ENCODE results near the gene SLC25A18. TPM values are rescaled to one million over a fixed set of nuclear protein-coding genes. Genes with fewer than 3 reads are reported as not detected.

SLC25A18 gene
- total and polyA plus RNA-seq, 2 of the 4 experiments (the other 2 are of a cell fraction) = 0.05 TPM; not detected in 1

GRCh38 chr22:17579535-17579981 is 16.3 kb downstream of the SLC25A18 start:
- H2BK120ac ChIP-seq (ENCODE audit: low read depth, low read length) = no peak overlapping the region
- no peak overlapping the region for H2AK5ac ChIP-seq (ENCODE audit: low read depth, low read length)
- H2BK5ac ChIP-seq (ENCODE audit: low read depth, low read length, poor library complexity, severe bottlenecking) = no peak overlapping the region
- H3K27me3 ChIP-seq (ENCODE audit: control insufficient read depth, insufficient read depth, low read length) = no peaks in the 10 kb centered on the region
- H2AK9ac ChIP-seq (replicated peaks; ENCODE audit: low read depth, low read length, poor library complexity) = no peak overlapping the region
- H4K8ac ChIP-seq (ENCODE audit: low read depth in 2 of 2, low read length in 2 of 2) = no peak overlapping the region
- no peak overlapping the region for H4K91ac ChIP-seq (ENCODE audit: insufficient read depth, low read depth, low read length)
- dilution Hi-C loops (cut with HindIII; ENCODE audit: low sequenced_read_pairs, unreplicated experiment) = no loop called here
- no peak overlapping the region for H3K4ac ChIP-seq (ENCODE audit: low read depth, low read length)
- no peak overlapping the region for H3K56ac ChIP-seq (ENCODE audit: extremely low read depth, insufficient read depth, low read length)
- H3K9me1 ChIP-seq (ENCODE audit: insufficient read depth, low read length) = no peaks in the 10 kb centered on the region; the same call in 1 of the 2 replicates
- H3K4me1 ChIP-seq (ENCODE audit: control insufficient read depth, insufficient read depth, low read length) = 0 out of 2 replicates have a peak, but pooled peaks cover 2% of the 10 kb centered on the region
- intact Hi-C loops (cut with micrococcal nuclease) = loop anchor here (10.0 kb wide), 1 partner anchor 135 kb away; no protein-coding TSS in a partner anchor
- CTCF ChIA-PET = no interaction called here
- no peak overlapping the region for H3K14ac ChIP-seq (replicated peaks; ENCODE audit: low read depth, low read length)
- H3K4me2 ChIP-seq (ENCODE audit: low read depth, low read length) = no peak overlapping the region
- no peak overlapping the region for H4K5ac ChIP-seq (ENCODE audit: low read depth, low read length)
- no peak overlapping the region for H3K27ac ChIP-seq (ENCODE audit: insufficient read depth, low read length)
- no peak overlapping the region for H2AFZ ChIP-seq (replicated peaks; ENCODE audit: low read length, poor library complexity)
- POLR2A ChIA-PET (ENCODE audit: unreplicated experiment) = no interaction called here
- no peak overlapping the region for H3K23ac ChIP-seq (ENCODE audit: low read depth, low read length)
- no peak for ATAC-seq (ENCODE audit: low read depth)
- H4K20me1 ChIP-seq (ENCODE audit: insufficient read depth, low read length) = no peaks in the 10 kb centered on the region
- 89% methylated on average over 3 of the region's 14 CpGs; no CpG with 5 or more reads in 1 of the 2 experiments for WGBS, 2 experiments (ENCODE audit: extremely low coverage in 2 of 2, insufficient read length in 1 of 2)
- no TSS peak for BruUV-seq (replicated peaks)
- H3K9ac ChIP-seq (ENCODE audit: low read depth, low read length) = no peak overlapping the region
- no peak overlapping the region for H2BK20ac ChIP-seq (ENCODE audit: low read depth, low read length)
- H3K36me3 ChIP-seq (ENCODE audit: control insufficient read depth, insufficient read depth, low read length) = no peaks in the 10 kb centered on the region
- no peaks in the 10 kb centered on the region for H3K9me3 ChIP-seq (ENCODE audit: control insufficient read depth, insufficient read depth, low read length)
- DNase-seq = no peak
- H3K79me1 ChIP-seq (ENCODE audit: low read depth in 1 of 2, low read length in 2 of 2) = no peaks in the 10 kb centered on the region
- H3K18ac ChIP-seq (ENCODE audit: low read depth, low read length) = no peak overlapping the region
- TF ChIP-seq MAFK (IDR thresholded peaks at IDR 0.05; ENCODE audit: low read depth, low read length) (no peak), ELK1 (IDR thresholded peaks at IDR 0.05; ENCODE audit: borderline replicate concordance, low read depth, low read length) (no peak), MAZ (IDR thresholded peaks at IDR 0.05; ENCODE audit: borderline replicate concordance, low read depth, low read length) (no peak), POLR2A (IDR thresholded peaks at IDR 0.05; ENCODE audit: low read depth, low read length) (no peak), RAD21 (IDR thresholded peaks at IDR 0.05; ENCODE audit: low read length) (no peak), CHD1 (IDR thresholded peaks at IDR 0.05; ENCODE audit: low read depth, low read length) (no peak), SMC3 (IDR thresholded peaks at IDR 0.05; ENCODE audit: low read depth, low read length) (no peak), BHLHE40 (IDR thresholded peaks at IDR 0.05; ENCODE audit: low read depth, low read length) (no peak), CEBPB (IDR thresholded peaks at IDR 0.05; ENCODE audit: low read depth, low read length) (no peak), CTCF (conservative IDR thresholded peaks at IDR 0.05; ENCODE audit: low read depth, low read length) (no peak), NFE2L2 (IDR thresholded peaks at IDR 0.05; ENCODE audit: low read depth, low read length) (no peak), FOS (IDR thresholded peaks at IDR 0.05; ENCODE audit: low read depth, low read length) (no peak), MXI1 (IDR thresholded peaks at IDR 0.05; ENCODE audit: borderline replicate concordance, low read depth, low read length) (no peak), USF2 (IDR thresholded peaks at IDR 0.05; ENCODE audit: low read depth, low read length) (no peak)
- no peak overlapping the region for H2BK15ac ChIP-seq (ENCODE audit: low read depth, low read length)
- no peak overlapping the region for H3K4me3 ChIP-seq (ENCODE audit: insufficient read depth, low read depth, low read length)
- in situ Hi-C loops (cut with MboI; ENCODE audit: low sequenced_read_pairs) = no loop called here

Measured in IMR-90 (cell line).